Uterus (tissue), 2 donors: ENCODE results near the gene TRDMT1.

ENCODE experiments used
- CTCF ChIP-seq, 4 experiments: fragments of 200-600 bp in 2 of 4; fragments of 450-650 bp in 2 of 4; sonication (generic) in 2 of 4; IDR thresholded peaks; one replicate each; pipeline ENCODE4 v1.5.1; 2016 to 2019; ENCODE audit warnings: antibody characterized with exemption in 4 of 4, mild to moderate bottlenecking in 2 of 4, moderate library complexity in 1 of 4
- POLR2A ChIP-seq, 2 donors: fragments of 450-650 bp; IDR thresholded peaks; one replicate each; pipeline ENCODE4 v1.6.1; 2016; ENCODE audit warnings: antibody characterized with exemption in 2 of 2, mild to moderate bottlenecking in 1 of 2, moderate library complexity in 1 of 2

DNA sequence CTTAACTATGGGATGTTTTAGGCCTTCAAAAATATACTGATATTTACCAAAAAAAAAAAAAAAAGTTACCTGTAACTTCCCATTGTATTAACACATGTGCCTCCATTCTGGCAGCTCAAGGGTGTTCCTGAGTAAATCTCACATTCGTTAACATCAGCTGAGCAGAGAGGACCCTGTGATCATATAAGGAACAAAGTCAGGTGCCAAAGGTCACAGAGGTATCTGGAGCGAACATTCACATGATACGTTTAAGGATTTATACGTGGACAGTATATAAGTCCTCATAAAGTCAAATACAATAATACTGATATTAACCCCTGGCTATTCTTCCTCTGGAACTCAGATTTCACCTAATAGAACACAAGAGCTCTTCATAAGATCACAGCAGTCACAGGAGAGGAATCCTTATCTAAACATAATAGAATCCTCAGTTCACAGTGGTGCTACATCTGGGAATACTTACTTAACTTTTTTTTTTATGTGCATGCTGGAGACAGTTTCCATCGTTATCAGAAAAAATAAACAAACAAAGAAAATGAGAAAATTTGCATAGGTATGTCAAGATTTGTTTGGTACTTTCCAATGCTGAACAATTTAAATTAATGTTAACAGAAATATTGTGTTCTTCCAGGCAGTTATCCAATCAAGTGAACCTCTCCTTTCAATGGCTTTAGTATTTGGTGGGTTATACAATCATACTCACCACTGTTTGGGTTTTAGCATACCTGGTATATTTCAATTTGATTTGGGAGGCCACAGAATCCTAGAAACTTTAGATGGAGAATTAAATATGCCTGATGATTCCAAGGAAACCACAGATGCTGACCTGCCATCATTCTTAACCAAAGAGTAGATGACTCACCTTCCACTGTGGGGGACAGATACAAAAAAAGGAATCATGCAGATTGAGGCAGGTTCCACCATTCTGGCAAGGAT is 78.5 kb downstream of the TRDMT1 start:
- no peak for TF ChIP-seq CTCF (IDR thresholded peaks at IDR 0.05)
- no peak for TF ChIP-seq POLR2A (IDR thresholded peaks at IDR 0.05)
